Measurements from ENCODE around the gene KCNT1. TPM values are rescaled to one million over a fixed set of nuclear protein-coding genes. Genes with fewer than 3 reads are reported as not detected.
A peak's percentile ranks its signal among the peaks of the same experiment; 100 is the strongest.

Gene KCNT1
- not detected for total RNA-seq

- H3K27me3 Mint-ChIP-seq (ENCODE audit: low read depth) = peaks cover 5% of the 10 kb centered on the region
- H3K36me3 Mint-ChIP-seq (ENCODE audit: low read depth) = no peaks in the 10 kb centered on the region
- DNase-seq = peak; percentile 62
- H3K4me3 Mint-ChIP-seq = no peak within 1 kb of the TSS
- intact Hi-C loops (cut with micrococcal nuclease) = loop anchor here (5.0 to 10.0 kb wide), 2 partner anchors 97 to 420 kb away; no protein-coding TSS in a partner anchor
- H3K27ac Mint-ChIP-seq = no peak within 1 kb of the TSS
- CTCF ChIA-PET = interaction anchor here (0.8 kb wide), 1 partner anchor 93 kb away, joined by 3 read pairs; no protein-coding TSS in a partner anchor
- no peaks in the 10 kb centered on the region for H3K9me3 Mint-ChIP-seq
- H3K4me1 Mint-ChIP-seq (ENCODE audit: low read depth) = no peaks in the 10 kb centered on the region
These were observed at the start of gene KCNT1 for GRCh38 chr9:135701959-135702721. KCNT1 (plus strand) TSS chr9:135702185; CDS start chr9:135702259, 74 bp downstream.

- DNase-seq = no peak
- Mint-ChIP-seq H3K4me3 (no peak overlapping the region), H3K36me3 (ENCODE audit: low read depth) (no peaks in the 10 kb centered on the region), H3K27me3 (ENCODE audit: low read depth) (no peaks in the 10 kb centered on the region), H3K9me3 (peaks cover 3% of the 10 kb centered on the region), H3K4me1 (ENCODE audit: low read depth) (no peaks in the 10 kb centered on the region), H3K27ac (no peak overlapping the region)
- intact Hi-C loops (cut with micrococcal nuclease) = no loop called here
- CTCF ChIA-PET = no interaction called here
These were observed 46.7 kb upstream of the KCNT1 start for GRCh38 chr9:135655317-135655716.

- intact Hi-C loops (cut with micrococcal nuclease) = no loop called here
- H3K4me1 Mint-ChIP-seq (ENCODE audit: low read depth) = no peaks in the 10 kb centered on the region
- H3K36me3 Mint-ChIP-seq (ENCODE audit: low read depth) = no peaks in the 10 kb centered on the region
- no peaks in the 10 kb centered on the region for H3K27me3 Mint-ChIP-seq (ENCODE audit: low read depth)
- no peak overlapping the region for H3K4me3 Mint-ChIP-seq
- DNase-seq = no peak
- CTCF ChIA-PET = no interaction called here
- no peaks in the 10 kb centered on the region for H3K9me3 Mint-ChIP-seq
- no peak overlapping the region for H3K27ac Mint-ChIP-seq
These were observed 44.6 kb upstream of the KCNT1 start for GRCh38 chr9:135657416-135657815.

GRCh38 chr9:135659252-135659651, 42.7 kb upstream of the KCNT1 start:
- H3K4me3 Mint-ChIP-seq = no peak overlapping the region
- CTCF ChIA-PET = no interaction called here
- H3K4me1 Mint-ChIP-seq (ENCODE audit: low read depth) = no peaks in the 10 kb centered on the region
- DNase-seq = no peak
- no peaks in the 10 kb centered on the region for H3K36me3 Mint-ChIP-seq (ENCODE audit: low read depth)
- no peaks in the 10 kb centered on the region for H3K9me3 Mint-ChIP-seq
- intact Hi-C loops (cut with micrococcal nuclease) = no loop called here
- no peak overlapping the region for H3K27ac Mint-ChIP-seq
- H3K27me3 Mint-ChIP-seq (ENCODE audit: low read depth) = no peaks in the 10 kb centered on the region

- H3K27ac Mint-ChIP-seq = no peak overlapping the region
- CTCF ChIA-PET = no interaction called here
- no peak for DNase-seq
- H3K9me3 Mint-ChIP-seq = no peaks in the 10 kb centered on the region
- H3K27me3 Mint-ChIP-seq (ENCODE audit: low read depth) = peaks cover 1% of the 10 kb centered on the region
- H3K4me1 Mint-ChIP-seq (ENCODE audit: low read depth) = no peaks in the 10 kb centered on the region
- intact Hi-C loops (cut with micrococcal nuclease) = no loop called here
- H3K36me3 Mint-ChIP-seq (ENCODE audit: low read depth) = no peaks in the 10 kb centered on the region
- H3K4me3 Mint-ChIP-seq = no peak overlapping the region
These were observed 41.6 kb upstream of the KCNT1 start for GRCh38 chr9:135660407-135660806.

GRCh38 chr9:135661816-135662560, 40.0 kb upstream of the KCNT1 start:
- no peaks in the 10 kb centered on the region for H3K4me1 Mint-ChIP-seq (ENCODE audit: low read depth)
- no peak overlapping the region for H3K27ac Mint-ChIP-seq
- no peak for DNase-seq
- H3K27me3 Mint-ChIP-seq (ENCODE audit: low read depth) = peaks cover 2% of the 10 kb centered on the region
- no peaks in the 10 kb centered on the region for H3K9me3 Mint-ChIP-seq
- CTCF ChIA-PET = no interaction called here
- no peaks in the 10 kb centered on the region for H3K36me3 Mint-ChIP-seq (ENCODE audit: low read depth)
- intact Hi-C loops (cut with micrococcal nuclease) = no loop called here
- no peak overlapping the region for H3K4me3 Mint-ChIP-seq

- no peak for DNase-seq
- H3K4me3 Mint-ChIP-seq = no peak within 1 kb of the TSS
- CTCF ChIA-PET = no interaction called here
- H3K4me1 Mint-ChIP-seq (ENCODE audit: low read depth) = no peaks in the 10 kb centered on the region
- no peaks in the 10 kb centered on the region for H3K36me3 Mint-ChIP-seq (ENCODE audit: low read depth)
- no peaks in the 10 kb centered on the region for H3K9me3 Mint-ChIP-seq
- peaks cover 2% of the 10 kb centered on the region for H3K27me3 Mint-ChIP-seq (ENCODE audit: low read depth)
- intact Hi-C loops (cut with micrococcal nuclease) = no loop called here
- H3K27ac Mint-ChIP-seq = no peak within 1 kb of the TSS
These were observed 39.1 kb upstream of the KCNT1 start, which contains the start of gene LCN9 for GRCh38 chr9:135662758-135663450. LCN9 (plus strand) TSS chr9:135663309; CDS start chr9:135663322, 13 bp downstream.

GRCh38 chr9:135663451-135663770, 38.6 kb upstream of the KCNT1 start:
- no peaks in the 10 kb centered on the region for H3K36me3 Mint-ChIP-seq (ENCODE audit: low read depth)
- CTCF ChIA-PET = no interaction called here
- H3K9me3 Mint-ChIP-seq = no peaks in the 10 kb centered on the region
- no peak for DNase-seq
- intact Hi-C loops (cut with micrococcal nuclease) = no loop called here
- H3K27me3 Mint-ChIP-seq (ENCODE audit: low read depth) = peaks cover 2% of the 10 kb centered on the region
- no peak overlapping the region for H3K27ac Mint-ChIP-seq
- H3K4me1 Mint-ChIP-seq (ENCODE audit: low read depth) = no peaks in the 10 kb centered on the region
- no peak overlapping the region for H3K4me3 Mint-ChIP-seq

- peaks cover 2% of the 10 kb centered on the region for H3K27me3 Mint-ChIP-seq (ENCODE audit: low read depth)
- CTCF ChIA-PET = no interaction called here
- no peaks in the 10 kb centered on the region for H3K9me3 Mint-ChIP-seq
- H3K36me3 Mint-ChIP-seq (ENCODE audit: low read depth) = no peaks in the 10 kb centered on the region
- H3K27ac Mint-ChIP-seq = no peak overlapping the region
- no peak overlapping the region for H3K4me3 Mint-ChIP-seq
- no peaks in the 10 kb centered on the region for H3K4me1 Mint-ChIP-seq (ENCODE audit: low read depth)
- intact Hi-C loops (cut with micrococcal nuclease) = no loop called here
- DNase-seq = no peak
These were observed 38.1 kb upstream of the KCNT1 start for GRCh38 chr9:135663857-135664256.

- Mint-ChIP-seq H3K36me3 (ENCODE audit: low read depth) (no peaks in the 10 kb centered on the region), H3K4me1 (ENCODE audit: low read depth) (no peaks in the 10 kb centered on the region)
- CTCF ChIA-PET = no interaction called here
These were observed 37.7 kb upstream of the KCNT1 start for GRCh38 chr9:135664266-135664665.

GRCh38 chr9:135664801-135665794, 36.9 kb upstream of the KCNT1 start:
- H3K4me3 Mint-ChIP-seq = no peak overlapping the region
- CTCF ChIA-PET = no interaction called here
- DNase-seq = no peak
- H3K27ac Mint-ChIP-seq = no peak overlapping the region
- no peaks in the 10 kb centered on the region for H3K36me3 Mint-ChIP-seq (ENCODE audit: low read depth)
- intact Hi-C loops (cut with micrococcal nuclease) = no loop called here
- H3K27me3 Mint-ChIP-seq (ENCODE audit: low read depth) = peaks cover 2% of the 10 kb centered on the region
- H3K4me1 Mint-ChIP-seq (ENCODE audit: low read depth) = no peaks in the 10 kb centered on the region
- peaks cover 3% of the 10 kb centered on the region for H3K9me3 Mint-ChIP-seq

More at GRCh38 chr9:135664266-135664665, 37.7 kb upstream of the KCNT1 start:
- Mint-ChIP-seq H3K27me3 (ENCODE audit: low read depth) (peaks cover 2% of the 10 kb centered on the region), H3K27ac (no peak overlapping the region), H3K4me3 (no peak overlapping the region), H3K9me3 (peaks cover 3% of the 10 kb centered on the region)
- intact Hi-C loops (cut with micrococcal nuclease) = no loop called here
- DNase-seq = no peak

GRCh38 chr9:135665795-135666189, 36.2 kb upstream of the KCNT1 start:
- Mint-ChIP-seq H3K4me1 (ENCODE audit: low read depth) (no peaks in the 10 kb centered on the region), H3K4me3 (no peak overlapping the region), H3K27ac (no peak overlapping the region), H3K9me3 (peaks cover 3% of the 10 kb centered on the region), H3K36me3 (ENCODE audit: low read depth) (no peaks in the 10 kb centered on the region), H3K27me3 (ENCODE audit: low read depth) (peaks cover 2% of the 10 kb centered on the region)
- DNase-seq = no peak
- intact Hi-C loops (cut with micrococcal nuclease) = no loop called here
- CTCF ChIA-PET = no interaction called here

Data from activated naive CD4-positive, alpha-beta T cell treated with anti-CD3 and anti-CD28 coated beads for 36 hours (primary cell).